ENCODE results near the gene LSM5. TPM values are rescaled to one million over a fixed set of nuclear protein-coding genes. Genes with fewer than 3 reads are reported as not detected.

The LSM5 gene
- total and polyA plus RNA-seq, 9 of the 15 experiments (the other 6 are each of a cell fraction or from before 2014, with no cell fraction given): 36.3 to 620 (median 186) TPM

GRCh38 chr7:32490127-32490796 is at the start of gene LSM5 (continued):
- TF ChIP-seq CEBPB (tag; IDR thresholded peaks at IDR 0.05) (0 out of 2 replicates have a peak, but pooled peaks have one; percentile 18), RAD21 (CRISPR knock-in tag; conservative IDR thresholded peaks at IDR 0.05 in 1 of 2, IDR thresholded peaks at IDR 0.05 in 1 of 2) (no peak; a peak in 1 of 4 replicates), STAT5B (CRISPR knock-in tag; IDR thresholded peaks at IDR 0.05) (no peak), NCOA1 (IDR thresholded peaks at IDR 0.05; ENCODE audit: low read depth) (peak; percentile 96), ZNF449 (CRISPR knock-in tag; IDR thresholded peaks at IDR 0.05) (peak; percentile 99; the same call in 1 of the 2 replicates), ZNF347 (CRISPR knock-in tag; IDR thresholded peaks at IDR 0.05; ENCODE audit: low read depth) (no peak), ARID2 (IDR thresholded peaks at IDR 0.05) (no peak), ATF2 (CRISPR knock-in tag; IDR thresholded peaks at IDR 0.05) (no peak), ZFPM2 (CRISPR knock-in tag; IDR thresholded peaks at IDR 0.05) (no peak), TBP (optimal IDR thresholded peaks at IDR 0.05; ENCODE audit: low read depth, low read length) (peak; percentile 93), PHF20 (IDR thresholded peaks at IDR 0.05; ENCODE audit: partially characterized antibody) (peak; percentile 99), ZBTB1 (CRISPR knock-in tag; IDR thresholded peaks at IDR 0.05; ENCODE audit: borderline replicate concordance, low read depth) (peak; percentile 65; the same call in 1 of the 2 replicates), ZNF224 (CRISPR knock-in tag; IDR thresholded peaks at IDR 0.05) (no peak), ETV5 (CRISPR knock-in tag; IDR thresholded peaks at IDR 0.05; ENCODE audit: low read depth) (peak; percentile 96), MECOM (CRISPR knock-in tag; IDR thresholded peaks at IDR 0.05) (no peak), E2F8 (IDR thresholded peaks at IDR 0.05; ENCODE audit: low read depth, partially characterized antibody) (peak; percentile 90), ILF3 (IDR thresholded peaks at IDR 0.05; ENCODE audit: borderline replicate concordance) (0 out of 2 replicates have a peak, but pooled peaks have one; percentile 13), POLR3A (IDR thresholded peaks at IDR 0.05; ENCODE audit: borderline replicate concordance, extremely low read depth, insufficient read depth, insufficient read length) (no peak), TGIF2 (CRISPR knock-in tag; IDR thresholded peaks at IDR 0.05) (no peak), SREBF2 (CRISPR knock-in tag; IDR thresholded peaks at IDR 0.05) (no peak)

Measured in K562 (cell line).